GM11168 (cell line): Measurements from ENCODE around the gene PYCARD.
"Not testable (repeated sequence)": the region's sequence is repeated elsewhere in the genome, so short reads cannot be mapped to it uniquely, and the experiment has no call there.

Experiments
- in situ Hi-C: fragments of 300-500 bp; cut with MboI; formaldehyde crosslinking; loops from one replicate; pipeline ENCODE4 v1.12.0; 2022; ENCODE audit warnings: low sequenced_read_pairs; ENCODE audit not compliant: unreplicated experiment

PYCARD gene

DNA sequence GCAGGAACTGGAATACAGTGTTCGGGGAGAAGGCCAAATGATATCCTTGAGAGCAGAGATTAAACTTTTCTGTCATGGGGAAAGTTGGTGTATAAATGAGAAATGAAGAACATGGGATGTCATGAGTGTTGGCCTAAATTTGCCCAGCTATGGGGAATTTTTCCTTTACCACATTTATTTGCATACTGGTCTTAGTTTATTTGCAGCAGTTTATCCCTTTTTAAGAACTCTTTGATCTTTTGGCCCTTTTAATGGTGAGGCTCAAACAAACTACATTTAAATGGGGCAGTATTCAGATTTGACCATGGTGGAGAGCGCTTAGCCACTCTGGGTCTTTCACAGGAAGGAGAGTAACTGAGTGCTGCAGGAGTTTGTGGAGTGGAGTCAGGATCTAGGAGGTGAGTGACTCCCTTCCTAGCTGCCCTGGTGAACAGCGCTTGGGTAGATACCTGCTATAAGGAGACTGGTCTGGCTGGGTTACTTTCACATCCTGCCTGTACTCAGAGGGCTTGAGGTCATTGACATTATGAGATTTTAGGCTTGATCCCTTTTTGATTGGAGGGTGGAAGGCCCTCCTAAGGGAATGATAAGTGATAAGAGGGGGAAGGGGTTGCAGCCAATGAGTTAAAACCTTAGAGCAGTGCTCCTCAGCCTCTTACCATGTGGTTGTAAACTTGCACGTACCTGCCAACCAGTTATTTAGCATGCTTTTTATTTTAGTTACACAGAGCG lies 10.7 kb downstream of the PYCARD start:
- in situ Hi-C loops: no loop called here

DNA sequence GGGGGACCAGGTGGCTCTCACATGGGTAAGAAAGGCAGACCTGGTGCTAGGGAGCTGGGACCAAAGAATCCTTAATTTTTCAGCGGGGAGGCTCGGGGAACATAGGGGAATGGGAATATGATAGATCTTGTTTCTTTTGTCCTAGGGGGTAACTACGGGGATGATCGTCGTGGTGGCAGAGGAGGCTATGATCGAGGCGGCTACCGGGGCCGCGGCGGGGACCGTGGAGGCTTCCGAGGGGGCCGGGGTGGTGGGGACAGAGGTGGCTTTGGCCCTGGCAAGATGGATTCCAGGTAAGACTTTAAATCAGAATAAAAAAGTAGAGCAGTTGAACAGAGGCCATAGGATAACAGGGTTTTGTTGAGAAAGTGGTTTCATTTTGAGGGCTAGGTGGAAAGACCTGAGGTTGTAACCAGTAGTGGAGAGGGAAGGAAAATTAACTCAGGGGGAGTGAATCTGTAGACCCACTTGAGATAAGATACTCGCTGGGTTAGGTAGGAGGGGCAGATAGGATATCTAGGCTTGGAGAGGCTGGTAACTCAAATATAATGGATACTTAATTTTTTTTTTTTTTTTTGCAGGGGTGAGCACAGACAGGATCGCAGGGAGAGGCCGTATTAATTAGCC lies 11.6 kb downstream of the PYCARD start:
- in situ Hi-C loops: no loop called here

DNA sequence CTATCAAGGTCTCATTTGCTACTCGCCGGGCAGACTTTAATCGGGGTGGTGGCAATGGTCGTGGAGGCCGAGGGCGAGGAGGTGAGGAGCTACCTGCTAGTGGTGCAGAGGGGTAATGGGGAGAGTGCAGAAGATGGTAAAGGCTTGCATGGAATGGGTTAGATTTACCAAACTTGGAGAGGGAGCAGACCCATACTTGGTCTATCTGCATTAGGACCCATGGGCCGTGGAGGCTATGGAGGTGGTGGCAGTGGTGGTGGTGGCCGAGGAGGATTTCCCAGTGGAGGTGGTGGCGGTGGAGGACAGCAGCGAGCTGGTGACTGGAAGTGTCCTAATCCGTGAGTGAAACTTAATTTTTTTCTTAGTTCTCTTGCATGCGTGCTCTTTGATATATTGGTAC lies 12.5 kb downstream of the PYCARD start:
- in situ Hi-C loops: no loop called here

DNA sequence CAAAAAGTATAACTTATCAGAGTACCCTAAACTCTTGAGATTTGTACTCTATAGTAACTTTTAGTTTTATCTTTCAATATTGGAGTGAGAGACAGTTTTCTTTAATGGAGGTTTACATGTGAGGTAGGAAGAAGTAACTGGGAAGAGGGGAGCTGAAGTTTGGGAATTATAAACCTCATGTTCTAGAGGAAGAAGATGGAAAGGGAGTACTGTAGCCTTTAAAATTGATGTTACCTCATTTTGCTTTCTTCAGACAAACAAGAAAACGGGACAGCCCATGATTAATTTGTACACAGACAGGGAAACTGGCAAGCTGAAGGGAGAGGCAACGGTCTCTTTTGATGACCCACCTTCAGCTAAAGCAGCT lies 13.2 kb downstream of the PYCARD start:
- in situ Hi-C loops: no loop called here

DNA sequence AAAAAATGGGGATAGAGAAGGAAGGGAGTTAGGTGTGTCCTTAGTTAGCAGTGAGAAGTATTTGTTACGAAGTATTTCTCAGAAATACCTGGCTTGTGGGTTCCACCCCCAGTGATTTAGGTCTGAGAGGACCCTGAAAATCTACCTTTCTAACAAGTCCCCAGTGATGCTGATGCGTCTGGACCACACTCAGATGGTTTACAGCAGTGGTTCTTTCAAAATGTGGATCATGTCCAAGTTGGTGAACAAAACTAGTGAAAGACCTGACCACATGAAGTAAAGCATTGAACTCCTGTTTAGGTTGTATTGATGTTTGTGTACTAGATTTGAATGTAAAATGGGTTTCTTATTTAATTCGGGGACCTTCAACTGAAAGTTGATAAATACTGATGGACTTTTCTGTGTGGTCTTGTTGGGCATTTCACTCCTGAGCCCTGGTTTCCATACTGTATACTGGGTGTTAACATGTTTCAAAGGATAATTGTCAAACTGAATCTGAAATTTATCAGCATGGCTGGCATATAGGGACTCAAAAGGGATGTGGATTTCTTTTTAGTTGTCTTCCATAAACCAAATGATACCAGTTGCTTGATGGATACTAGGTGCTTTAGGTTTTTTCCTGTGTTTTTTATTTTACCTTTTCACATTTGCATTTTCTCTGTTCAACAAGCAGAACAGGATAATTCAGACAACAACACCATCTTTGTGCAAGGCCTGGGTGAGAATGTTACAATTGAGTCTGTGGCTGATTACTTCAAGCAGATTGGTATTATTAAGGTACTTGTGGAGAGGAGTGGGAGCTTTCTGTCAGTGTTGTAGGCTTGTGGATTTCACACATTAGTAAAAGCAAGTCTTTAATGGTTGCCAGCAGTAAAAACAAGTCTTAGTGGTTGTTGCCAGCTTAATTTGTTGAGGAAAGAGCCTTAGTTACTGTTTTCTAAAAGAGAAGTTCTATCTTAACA lies 13.8 kb downstream of the PYCARD start:
- in situ Hi-C loops: no loop called here

DNA sequence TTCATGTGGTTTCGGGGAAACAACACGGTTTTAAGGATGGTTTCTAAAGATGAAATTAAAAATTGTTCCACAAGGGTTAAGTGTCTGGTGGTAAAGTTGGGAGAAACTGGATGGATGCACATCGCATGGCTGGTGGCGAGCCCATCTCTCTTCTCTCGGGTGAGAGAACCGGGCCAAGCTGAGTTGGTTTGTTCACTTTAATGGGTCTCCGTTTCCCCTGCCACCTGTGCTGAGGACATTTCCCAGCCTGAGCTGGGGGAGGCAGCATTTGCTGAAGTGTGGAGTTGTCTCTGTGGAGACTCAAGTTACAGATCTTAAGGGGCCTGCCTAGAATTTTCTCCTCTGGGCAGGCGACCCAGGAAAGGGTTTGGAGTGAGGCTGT lies 14.8 kb downstream of the PYCARD start:
- in situ Hi-C loops: no loop called here

DNA sequence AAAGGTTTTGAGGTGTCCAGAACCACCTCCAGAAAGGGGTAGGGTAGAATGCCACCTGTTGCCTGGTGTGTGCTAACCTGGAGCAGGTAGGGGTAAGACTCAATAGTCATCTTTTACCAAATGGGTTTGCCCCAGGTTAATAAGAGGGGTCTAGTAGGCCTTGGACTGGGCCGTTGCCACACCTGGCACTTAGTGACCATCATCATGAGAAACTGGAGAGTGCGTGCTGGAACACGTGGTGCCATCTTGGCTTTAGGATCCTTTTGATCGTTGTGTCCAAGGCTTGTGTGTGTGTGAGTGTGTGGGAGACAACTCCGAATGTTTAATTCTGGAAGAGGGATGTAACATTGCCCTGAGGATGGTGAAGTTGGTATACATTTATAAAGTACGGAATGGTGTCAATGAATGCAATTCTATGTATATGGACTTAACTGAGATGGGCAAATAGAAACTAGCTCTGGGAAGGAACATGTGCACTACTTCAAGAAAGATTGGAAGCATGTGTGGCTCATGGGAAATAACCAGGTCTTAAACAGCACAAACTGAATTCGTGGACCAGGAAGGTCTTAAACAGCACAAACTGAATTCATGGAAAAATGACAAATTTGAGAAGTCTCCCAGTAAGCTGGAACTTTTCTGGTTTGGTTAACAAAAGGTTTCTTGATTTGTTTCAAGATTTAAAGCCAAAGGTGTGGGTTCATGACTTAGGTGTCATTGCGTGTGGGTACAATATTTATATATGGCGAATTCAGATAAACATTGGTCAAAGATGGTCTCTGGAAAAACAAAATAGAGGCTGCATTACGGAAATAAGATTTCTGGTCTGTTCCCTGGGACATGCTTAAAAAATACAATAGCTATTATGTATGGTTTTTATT lies 15.4 kb downstream of the PYCARD start:
- in situ Hi-C loops: no loop called here

DNA sequence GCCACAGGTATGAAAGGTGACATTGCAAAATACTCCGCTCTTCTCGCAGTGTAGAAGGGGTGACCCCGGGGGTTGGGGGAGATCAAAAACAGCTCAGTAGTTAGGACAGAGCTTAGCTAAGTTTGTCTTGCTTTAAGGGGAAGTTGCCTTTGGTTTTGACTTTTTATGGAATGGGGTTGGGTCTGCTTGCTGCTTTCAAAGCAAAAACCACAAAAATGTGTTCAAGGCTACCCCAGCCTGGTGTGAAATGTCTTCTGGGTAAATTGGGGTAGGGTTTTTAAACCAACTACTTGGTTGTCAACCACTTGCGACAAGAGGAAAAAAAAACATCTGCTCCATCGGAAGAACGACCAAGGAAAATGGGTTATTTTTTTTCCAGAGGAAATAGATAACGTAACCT lies 16.4 kb downstream of the PYCARD start:
- in situ Hi-C loops: no loop called here

DNA sequence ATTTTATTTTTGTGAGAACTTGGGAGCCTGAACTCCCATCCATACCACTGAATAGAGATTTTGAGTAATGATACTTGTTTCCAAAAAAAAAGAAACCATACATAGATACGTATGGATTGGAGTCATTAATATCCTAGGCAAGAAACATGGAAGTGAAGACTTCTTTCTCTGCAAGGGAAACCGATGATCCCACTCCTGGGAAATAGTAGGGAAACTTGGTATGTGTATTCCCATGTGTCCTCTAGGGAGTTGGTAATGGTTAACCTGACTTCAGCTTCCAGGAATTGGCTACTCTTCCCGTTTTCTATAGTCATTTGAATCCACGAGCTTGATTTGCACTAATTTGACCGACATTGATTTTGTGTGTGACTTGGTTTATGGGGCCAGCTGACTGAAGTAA lies 17.2 kb downstream of the PYCARD start:
- in situ Hi-C loops: no loop called here

DNA sequence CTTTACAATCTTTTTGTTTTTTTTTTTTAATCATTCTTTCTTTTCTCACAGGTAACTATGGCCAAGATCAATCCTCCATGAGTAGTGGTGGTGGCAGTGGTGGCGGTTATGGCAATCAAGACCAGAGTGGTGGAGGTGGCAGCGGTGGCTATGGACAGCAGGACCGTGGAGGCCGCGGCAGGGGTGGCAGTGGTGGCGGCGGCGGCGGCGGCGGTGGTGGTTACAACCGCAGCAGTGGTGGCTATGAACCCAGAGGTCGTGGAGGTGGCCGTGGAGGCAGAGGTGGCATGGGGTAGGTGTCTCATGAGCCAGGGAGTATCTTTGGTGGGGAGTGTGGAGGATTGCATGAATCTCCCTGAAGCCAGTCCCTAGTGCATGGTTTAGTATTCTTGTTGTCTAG lies 17.7 kb downstream of the PYCARD start:
- in situ Hi-C loops: no loop called here

DNA sequence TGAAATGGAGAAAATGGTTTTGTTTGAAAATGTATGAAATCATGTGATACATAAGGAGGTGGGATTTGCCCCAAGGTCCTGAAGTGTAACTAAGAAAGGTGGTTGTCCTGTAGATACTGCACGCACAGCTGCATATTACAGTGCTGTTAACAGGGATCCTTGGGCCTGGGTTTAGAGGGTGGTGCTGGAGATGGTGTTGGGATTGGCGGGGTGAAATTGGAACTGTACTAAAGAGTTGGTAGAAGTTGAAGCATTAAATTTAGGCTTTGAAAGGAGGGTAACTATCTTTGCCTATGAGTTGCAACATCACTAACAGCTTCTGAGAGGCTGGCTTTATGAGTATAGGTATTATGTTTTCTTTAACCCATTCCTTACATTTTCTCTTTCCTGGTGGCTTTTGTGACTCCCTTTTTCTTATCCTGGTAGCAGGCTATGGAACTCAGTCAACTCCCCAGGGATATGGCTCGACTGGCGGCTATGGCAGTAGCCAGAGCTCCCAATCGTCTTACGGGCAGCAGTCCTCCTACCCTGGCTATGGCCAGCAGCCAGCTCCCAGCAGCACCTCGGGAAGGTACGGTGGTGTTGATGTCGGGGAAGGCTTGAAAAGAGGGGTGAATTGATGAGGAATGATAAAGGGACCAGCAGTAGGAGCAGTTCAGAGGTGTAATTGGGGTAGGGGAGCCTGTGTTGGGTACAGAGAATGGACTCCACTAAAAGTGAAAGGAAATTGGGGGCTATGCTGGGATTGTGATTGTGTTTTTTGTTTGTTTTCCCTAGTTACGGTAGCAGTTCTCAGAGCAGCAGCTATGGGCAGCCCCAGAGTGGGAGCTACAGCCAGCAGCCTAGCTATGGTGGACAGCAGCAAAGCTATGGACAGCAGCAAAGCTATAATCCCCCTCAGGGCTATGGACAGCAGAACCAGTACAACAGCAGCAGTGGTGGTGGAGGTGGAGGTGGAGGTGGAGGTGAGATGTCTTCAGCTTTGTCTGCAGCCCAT lies 18.8 kb downstream of the PYCARD start:
- in situ Hi-C loops: no loop called here

DNA sequence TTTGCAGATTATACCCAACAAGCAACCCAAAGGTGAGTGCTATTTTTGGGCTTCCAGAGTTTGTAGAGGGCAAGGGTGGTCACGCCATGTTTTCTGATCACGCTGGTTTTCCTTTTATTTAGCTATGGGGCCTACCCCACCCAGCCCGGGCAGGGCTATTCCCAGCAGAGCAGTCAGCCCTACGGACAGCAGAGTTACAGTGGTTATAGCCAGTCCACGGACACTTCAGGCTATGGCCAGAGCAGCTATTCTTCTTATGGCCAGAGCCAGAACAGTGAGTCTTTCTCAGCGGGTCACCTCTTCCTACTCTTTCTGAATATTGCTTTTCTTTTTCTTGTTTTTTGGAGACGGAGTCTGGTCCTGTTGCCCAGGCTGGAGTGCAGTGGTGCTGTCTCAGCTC lies 20.2 kb downstream of the PYCARD start:
- in situ Hi-C loops: no loop called here

DNA sequence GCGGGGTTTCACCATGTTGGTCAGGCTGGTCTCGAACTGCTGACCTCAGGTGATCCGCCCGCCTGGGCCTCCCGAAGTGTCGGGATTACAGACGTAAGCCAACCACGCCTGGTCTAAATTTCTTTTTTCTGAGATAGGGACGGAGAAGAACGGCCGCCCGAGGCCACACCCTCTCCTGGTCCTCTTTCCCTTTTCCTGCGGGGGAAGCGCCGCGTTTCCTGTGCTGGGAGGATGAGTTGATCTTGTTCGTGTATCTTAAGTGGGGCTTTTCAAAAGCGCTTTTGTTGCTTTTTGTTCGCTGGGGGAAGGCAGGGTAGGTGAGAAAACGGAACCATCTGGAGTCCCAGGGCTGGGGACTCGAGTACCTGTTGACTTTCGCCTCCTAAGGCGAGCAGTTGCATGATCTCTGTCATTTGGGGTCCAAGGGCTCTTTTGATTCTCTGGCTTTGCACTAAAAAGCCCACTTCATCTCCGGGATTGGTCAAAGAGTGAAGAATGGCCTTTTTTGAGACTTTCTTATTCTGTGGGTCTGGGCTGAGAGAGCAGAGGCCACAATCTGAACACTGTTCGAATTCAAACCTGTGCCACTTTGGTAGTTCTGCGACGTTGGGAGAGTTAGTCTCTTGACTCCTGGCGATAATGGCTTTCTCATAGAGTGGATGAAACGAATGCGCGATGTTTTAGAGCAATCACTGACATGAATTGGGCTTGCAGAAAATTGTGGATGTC lies 21.3 kb downstream of the PYCARD start:
- in situ Hi-C loops: no loop called here

DNA sequence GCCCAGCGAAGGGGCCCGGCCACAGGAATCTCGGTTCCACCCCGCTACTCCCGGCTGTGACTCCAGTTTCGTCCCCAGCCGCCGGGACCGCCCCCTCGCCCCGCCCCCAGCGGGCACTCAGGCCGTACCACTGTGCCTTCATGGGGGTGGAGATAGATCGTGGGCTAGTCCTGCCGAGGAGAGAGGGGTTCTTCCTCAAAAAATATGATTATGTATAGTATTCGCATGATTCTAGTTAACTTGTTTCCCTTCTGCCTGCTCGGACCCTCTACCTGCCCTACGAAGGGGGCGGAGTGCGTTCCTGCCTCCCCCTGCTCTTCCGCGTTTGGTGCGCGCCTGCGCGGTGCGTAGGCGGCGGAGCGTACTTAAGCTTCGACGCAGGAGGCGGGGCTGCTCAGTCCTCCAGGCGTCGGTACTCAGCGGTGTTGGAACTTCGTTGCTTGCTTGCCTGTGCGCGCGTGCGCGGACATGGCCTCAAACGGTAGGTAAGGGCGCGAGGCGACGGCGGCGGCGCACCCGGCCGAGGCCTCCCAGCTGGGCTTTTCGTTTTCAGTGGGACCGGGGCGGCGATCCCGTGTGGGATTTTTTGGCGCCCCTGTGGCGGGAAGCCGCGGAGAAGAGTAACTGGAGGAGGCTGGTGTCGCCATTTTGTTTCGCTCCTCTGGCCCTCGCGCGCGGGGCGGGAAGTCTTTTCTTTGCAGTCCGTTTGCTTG lies 22.7 kb downstream of the PYCARD start, which contains the start of gene FUS:
FUS (plus strand) TSS at position 393 of the 713 bp plus-strand sequence; CDS start at position 469, 76 bp downstream.
- in situ Hi-C loops: no loop called here

DNA sequence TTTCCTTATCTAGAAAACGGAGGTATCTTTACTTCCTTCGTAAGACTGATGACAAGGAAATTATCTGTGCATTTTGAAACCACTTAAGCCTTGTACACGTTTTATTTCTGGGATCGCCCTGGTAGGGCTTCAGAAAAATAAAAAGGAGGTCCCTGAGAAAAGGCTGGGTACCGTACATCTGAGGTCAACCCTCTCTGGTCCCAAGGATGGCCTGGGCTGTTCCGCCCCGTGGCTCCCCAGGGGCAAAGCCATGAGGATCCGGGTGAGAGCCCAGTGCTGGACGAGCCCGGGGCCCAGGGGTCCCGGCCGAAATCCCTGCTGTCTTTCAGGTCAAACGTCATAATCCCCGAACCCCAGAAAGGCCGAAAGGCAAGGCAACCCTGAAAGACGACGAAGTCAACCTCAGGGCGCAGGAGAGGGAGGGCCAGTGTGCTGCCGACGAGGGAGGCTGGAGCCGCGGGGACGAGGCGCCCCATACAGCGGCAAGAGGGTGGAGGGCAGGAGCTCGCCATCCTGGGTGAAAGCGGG lies 23.3 kb downstream of the PYCARD start:
- in situ Hi-C loops: no loop called here

DNA sequence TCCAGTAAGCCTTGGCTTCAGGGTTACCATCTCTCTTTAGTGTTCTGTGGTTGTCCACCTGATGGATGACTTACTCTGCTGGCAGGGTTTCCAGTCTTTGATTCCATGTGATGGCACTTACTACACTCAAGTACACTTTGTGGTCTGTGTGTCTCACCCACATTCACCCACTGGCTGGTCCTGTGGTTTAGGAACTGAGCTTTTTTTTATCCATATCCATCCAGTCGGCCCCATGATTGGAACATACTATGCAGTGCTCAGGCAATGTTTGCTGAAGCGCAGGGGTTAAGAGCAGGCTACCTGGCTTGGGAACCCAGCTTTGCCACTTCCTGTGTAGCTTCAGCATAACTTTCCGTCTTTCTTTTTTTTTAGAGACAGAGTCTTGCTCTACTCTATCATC lies 25.4 kb downstream of the PYCARD start:
- in situ Hi-C loops: no loop called here

DNA sequence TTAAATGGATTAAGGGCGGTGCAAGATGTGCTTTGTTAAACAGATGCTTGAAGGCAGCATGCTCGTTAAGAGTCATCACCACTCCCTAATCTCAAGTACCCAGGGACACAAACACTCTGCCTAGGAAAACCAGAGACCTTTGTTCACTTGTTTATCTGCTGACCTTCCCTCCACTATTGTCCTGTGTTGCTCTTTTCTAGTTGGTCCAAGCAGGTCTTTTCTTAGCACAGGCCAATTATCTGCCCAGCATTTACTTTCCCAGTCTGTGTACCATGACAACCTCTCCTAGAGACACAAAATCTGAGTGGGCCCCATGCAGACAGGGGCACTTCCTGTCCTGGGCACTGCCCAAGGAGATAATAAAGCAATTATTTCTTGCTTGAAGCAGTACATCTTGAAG lies 32.5 kb downstream of the PYCARD start:
- in situ Hi-C loops: not testable (repeated sequence)
